Erythroblast (primary cell): Measurements from ENCODE around the gene SLC1A5.

Source experiments
- GATA1 ChIP-seq: IDR thresholded peaks from 2 replicates; pipeline ENCODE4 v1.6.1; 2011; ENCODE audit warnings: low read depth, mild to moderate bottlenecking, control low read depth, low read length, moderate library complexity
- POLR2A ChIP-seq: IDR thresholded peaks from 2 replicates; pipeline ENCODE4 v1.6.1; 2011; ENCODE audit warnings: mild to moderate bottlenecking, low read length

DNA sequence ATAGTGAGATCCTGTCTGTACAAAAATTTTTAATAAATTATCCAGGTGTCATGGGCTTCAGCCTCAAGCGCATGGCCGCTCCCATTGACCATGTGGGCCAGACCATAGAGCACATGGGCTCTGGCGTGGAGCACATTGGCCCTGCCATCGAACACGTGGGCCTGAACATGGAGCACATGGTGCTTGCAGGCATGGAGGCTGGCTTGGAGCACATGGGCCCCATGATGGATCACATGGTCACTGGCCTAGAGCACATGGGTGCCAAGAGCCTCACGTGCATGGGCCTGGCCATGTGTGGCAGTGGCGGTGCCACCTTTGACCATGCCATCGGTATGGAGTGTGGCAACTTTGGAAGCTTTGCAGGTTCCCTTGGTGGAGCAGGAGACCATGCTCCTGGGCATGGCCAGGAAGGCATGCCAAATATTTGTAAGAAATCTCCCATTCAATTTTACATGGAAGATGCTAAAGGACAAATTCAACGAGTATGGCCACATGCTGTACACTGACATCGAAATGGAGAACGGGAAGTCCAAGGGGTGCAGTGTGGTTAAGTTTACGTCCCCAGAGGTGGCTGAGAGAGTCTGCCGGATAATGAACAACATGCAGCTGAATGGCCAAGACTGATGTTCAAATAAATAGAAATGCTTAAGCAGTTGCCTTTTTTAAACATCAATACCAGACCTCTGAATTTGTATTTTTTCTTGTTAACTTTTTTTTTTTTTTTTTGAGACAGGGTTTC lies 21.3 kb upstream of the SLC1A5 start:
- TF ChIP-seq POLR2A = no peak
- no peak for TF ChIP-seq GATA1
